ENCODE results near the gene PPP2R2C.

PPP2R2C gene

GRCh38 chr4:6389142-6389825, 83.1 kb downstream of the PPP2R2C start (continued):
- TF ChIP-seq, protein P1, sequence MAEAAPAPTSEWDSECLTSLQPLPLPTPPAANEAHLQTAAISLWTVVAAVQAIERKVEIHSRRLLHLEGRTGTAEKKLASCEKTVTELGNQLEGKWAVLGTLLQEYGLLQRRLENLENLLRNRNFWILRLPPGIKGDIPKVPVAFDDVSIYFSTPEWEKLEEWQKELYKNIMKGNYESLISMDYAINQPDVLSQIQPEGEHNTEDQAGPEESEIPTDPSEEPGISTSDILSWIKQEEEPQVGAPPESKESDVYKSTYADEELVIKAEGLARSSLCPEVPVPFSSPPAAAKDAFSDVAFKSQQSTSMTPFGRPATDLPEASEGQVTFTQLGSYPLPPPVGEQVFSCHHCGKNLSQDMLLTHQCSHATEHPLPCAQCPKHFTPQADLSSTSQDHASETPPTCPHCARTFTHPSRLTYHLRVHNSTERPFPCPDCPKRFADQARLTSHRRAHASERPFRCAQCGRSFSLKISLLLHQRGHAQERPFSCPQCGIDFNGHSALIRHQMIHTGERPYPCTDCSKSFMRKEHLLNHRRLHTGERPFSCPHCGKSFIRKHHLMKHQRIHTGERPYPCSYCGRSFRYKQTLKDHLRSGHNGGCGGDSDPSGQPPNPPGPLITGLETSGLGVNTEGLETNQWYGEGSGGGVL (tag by site-specific recombination; IDR thresholded peaks at IDR 0.05), result no peak
- TF ChIP-seq ZNF174 (tag by site-specific recombination; IDR thresholded peaks at IDR 0.05), result no peak

DNA sequence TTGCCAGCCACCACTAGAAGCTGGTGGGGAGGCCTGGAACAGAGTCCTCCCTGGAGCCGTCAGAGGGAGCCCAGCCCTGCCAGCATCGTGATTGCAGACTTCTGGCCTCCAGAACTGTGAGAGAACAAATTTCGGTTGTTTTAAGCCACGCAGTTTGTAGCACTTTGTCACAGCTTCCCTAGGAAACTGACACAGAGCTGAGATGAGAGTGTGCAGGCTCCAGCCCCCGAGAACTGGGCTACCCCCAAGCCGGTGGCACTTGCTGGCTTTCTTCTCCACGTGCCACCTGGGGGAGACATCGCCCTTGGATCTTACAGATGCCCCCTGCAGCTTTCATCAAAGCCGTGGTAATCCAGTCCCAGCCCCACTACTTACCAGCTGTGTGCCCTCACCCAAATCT, 83.7 kb downstream of the PPP2R2C start:
- POLR2A ChIA-PET, result no interaction called here
- CTCF ChIA-PET, result no interaction called here

More for the DNA sequence above, 83.7 kb downstream of the PPP2R2C start:
- Histone ChIP-seq H3K27ac (ENCODE audit: extremely low read depth, low read depth, low read length) (no peak overlapping the region), H3K9me3 (ENCODE audit: control insufficient read depth, insufficient read depth, low read depth, low read length) (no peaks in the 10 kb centered on the region), H3K36me3 (ENCODE audit: control insufficient read depth in 2 of 2, insufficient read depth in 1 of 2, low read length in 2 of 2) (no peaks in the 10 kb centered on the region), H3K4me1 (ENCODE audit: control insufficient read depth, insufficient read depth, low read length) (no peaks in the 10 kb centered on the region), H3K4me3 (ENCODE audit: low read depth, low read length) (no peak overlapping the region)
- TF ChIP-seq ZSCAN23 (tag by site-specific recombination; IDR thresholded peaks at IDR 0.05) (no peak), ZBTB7A (tag by site-specific recombination; IDR thresholded peaks at IDR 0.05; ENCODE audit: low read depth) (no peak), ZNF76 (tag by site-specific recombination; IDR thresholded peaks at IDR 0.05; ENCODE audit: borderline replicate concordance, low read depth) (no peak), ZNF335 (tag by site-specific recombination; conservative IDR thresholded peaks at IDR 0.05) (no peak), ZNF501 (tag by site-specific recombination; IDR thresholded peaks at IDR 0.05) (no peak), ZNF239 (tag by site-specific recombination; IDR thresholded peaks at IDR 0.05) (no peak), ZNF391 (tag by site-specific recombination; IDR thresholded peaks at IDR 0.05; ENCODE audit: borderline replicate concordance, low read depth) (no peak), ZNF48 (tag by site-specific recombination; IDR thresholded peaks at IDR 0.05) (no peak), ZNF138 (tag by site-specific recombination; IDR thresholded peaks at IDR 0.05; ENCODE audit: borderline replicate concordance) (no peak), PRDM2 (tag by site-specific recombination; IDR thresholded peaks at IDR 0.05; ENCODE audit: borderline replicate concordance) (no peak), REST (tag by site-specific recombination; IDR thresholded peaks at IDR 0.05) (no peak)
- TF ChIP-seq, protein P2, sequence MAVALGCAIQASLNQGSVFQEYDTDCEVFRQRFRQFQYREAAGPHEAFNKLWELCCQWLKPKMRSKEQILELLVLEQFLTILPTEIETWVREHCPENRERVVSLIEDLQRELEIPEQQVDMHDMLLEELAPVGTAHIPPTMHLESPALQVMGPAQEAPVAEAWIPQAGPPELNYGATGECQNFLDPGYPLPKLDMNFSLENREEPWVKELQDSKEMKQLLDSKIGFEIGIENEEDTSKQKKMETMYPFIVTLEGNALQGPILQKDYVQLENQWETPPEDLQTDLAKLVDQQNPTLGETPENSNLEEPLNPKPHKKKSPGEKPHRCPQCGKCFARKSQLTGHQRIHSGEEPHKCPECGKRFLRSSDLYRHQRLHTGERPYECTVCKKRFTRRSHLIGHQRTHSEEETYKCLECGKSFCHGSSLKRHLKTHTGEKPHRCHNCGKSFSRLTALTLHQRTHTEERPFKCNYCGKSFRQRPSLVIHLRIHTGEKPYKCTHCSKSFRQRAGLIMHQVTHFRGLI (tag by site-specific recombination; IDR thresholded peaks at IDR 0.05), result no peak
- TF ChIP-seq, protein P3, sequence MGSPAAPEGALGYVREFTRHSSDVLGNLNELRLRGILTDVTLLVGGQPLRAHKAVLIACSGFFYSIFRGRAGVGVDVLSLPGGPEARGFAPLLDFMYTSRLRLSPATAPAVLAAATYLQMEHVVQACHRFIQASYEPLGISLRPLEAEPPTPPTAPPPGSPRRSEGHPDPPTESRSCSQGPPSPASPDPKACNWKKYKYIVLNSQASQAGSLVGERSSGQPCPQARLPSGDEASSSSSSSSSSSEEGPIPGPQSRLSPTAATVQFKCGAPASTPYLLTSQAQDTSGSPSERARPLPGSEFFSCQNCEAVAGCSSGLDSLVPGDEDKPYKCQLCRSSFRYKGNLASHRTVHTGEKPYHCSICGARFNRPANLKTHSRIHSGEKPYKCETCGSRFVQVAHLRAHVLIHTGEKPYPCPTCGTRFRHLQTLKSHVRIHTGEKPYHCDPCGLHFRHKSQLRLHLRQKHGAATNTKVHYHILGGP (tag by site-specific recombination; IDR thresholded peaks at IDR 0.05), result no peak
